GM18909 (cell line): ENCODE measurements around the gene LDHAL6B.

ENCODE experiments used
- ATAC-seq: cut with Tn5 transposase; IDR thresholded peaks from one replicate; pipeline ENCODE4 v1.9.1; 2021; ENCODE audit warnings: mild to moderate bottlenecking; ENCODE audit not compliant: unreplicated experiment, poor library complexity

LDHAL6B gene

GRCh38 chr15:59176653-59177316 is 29.9 kb upstream of the LDHAL6B start:
- ATAC-seq: no peak

GRCh38 chr15:59177317-59177660 is 29.4 kb upstream of the LDHAL6B start:
- no peak for ATAC-seq

- no peak for ATAC-seq
These were observed 28.4 kb upstream of the LDHAL6B start for GRCh38 chr15:59178151-59178695.

- no peak for ATAC-seq
These were observed 26.9 kb upstream of the LDHAL6B start for GRCh38 chr15:59179717-59180116.

- no peak for ATAC-seq
These were observed 25.6 kb upstream of the LDHAL6B start for GRCh38 chr15:59180945-59181600.

- ATAC-seq: no peak
These were observed 20.9 kb upstream of the LDHAL6B start for GRCh38 chr15:59185725-59186124.

GRCh38 chr15:59186501-59186900 is 20.1 kb upstream of the LDHAL6B start:
- ATAC-seq: no peak

GRCh38 chr15:59189241-59189640 is 17.4 kb upstream of the LDHAL6B start:
- ATAC-seq: no peak

- no peak for ATAC-seq
These were observed 16.4 kb upstream of the LDHAL6B start for GRCh38 chr15:59190291-59190690.

- ATAC-seq: no peak
These were observed 14.8 kb upstream of the LDHAL6B start for GRCh38 chr15:59191855-59192237.

- no peak for ATAC-seq
These were observed 11.9 kb upstream of the LDHAL6B start for GRCh38 chr15:59194639-59195325.

GRCh38 chr15:59196416-59196815 is 10.2 kb upstream of the LDHAL6B start:
- ATAC-seq: no peak

GRCh38 chr15:59197454-59197853 is 9.2 kb upstream of the LDHAL6B start:
- no peak for ATAC-seq

- ATAC-seq: no peak
These were observed 6.8 kb upstream of the LDHAL6B start for GRCh38 chr15:59199626-59200465.

- ATAC-seq: no peak
These were observed 6.1 kb upstream of the LDHAL6B start for GRCh38 chr15:59200560-59200959.

GRCh38 chr15:59203008-59203407 is 3.6 kb upstream of the LDHAL6B start:
- no peak for ATAC-seq

GRCh38 chr15:59203657-59204056 is 3.0 kb upstream of the LDHAL6B start:
- ATAC-seq: no peak

GRCh38 chr15:59205839-59206622 is 612 bp upstream of the LDHAL6B start:
- ATAC-seq: no peak

GRCh38 chr15:59208613-59209249 is 2.1 kb downstream of the LDHAL6B start:
- ATAC-seq: no peak
